Stimulated activated CD4-positive, alpha-beta T cell treated with anti-CD3 and anti-CD28 coated beads, Interleukin-12 subunit alpha, Interleukin-12 subunit beta, amount 100 ng/mL, for 48 hours (primary cell): Measurements from ENCODE around the gene NOC2L.

Experiments
- DNase-seq, 3 donors: peaks; one replicate each; pipeline ENCODE4 v3.0.0-alpha.2; 2020; ENCODE audit warnings: low read depth in 2 of 3, low spot score in 1 of 3

The NOC2L gene

GRCh38 chr1:916173-917075 lies 42.6 kb downstream of the NOC2L start:
- DNase-seq, result no peak

DNA sequence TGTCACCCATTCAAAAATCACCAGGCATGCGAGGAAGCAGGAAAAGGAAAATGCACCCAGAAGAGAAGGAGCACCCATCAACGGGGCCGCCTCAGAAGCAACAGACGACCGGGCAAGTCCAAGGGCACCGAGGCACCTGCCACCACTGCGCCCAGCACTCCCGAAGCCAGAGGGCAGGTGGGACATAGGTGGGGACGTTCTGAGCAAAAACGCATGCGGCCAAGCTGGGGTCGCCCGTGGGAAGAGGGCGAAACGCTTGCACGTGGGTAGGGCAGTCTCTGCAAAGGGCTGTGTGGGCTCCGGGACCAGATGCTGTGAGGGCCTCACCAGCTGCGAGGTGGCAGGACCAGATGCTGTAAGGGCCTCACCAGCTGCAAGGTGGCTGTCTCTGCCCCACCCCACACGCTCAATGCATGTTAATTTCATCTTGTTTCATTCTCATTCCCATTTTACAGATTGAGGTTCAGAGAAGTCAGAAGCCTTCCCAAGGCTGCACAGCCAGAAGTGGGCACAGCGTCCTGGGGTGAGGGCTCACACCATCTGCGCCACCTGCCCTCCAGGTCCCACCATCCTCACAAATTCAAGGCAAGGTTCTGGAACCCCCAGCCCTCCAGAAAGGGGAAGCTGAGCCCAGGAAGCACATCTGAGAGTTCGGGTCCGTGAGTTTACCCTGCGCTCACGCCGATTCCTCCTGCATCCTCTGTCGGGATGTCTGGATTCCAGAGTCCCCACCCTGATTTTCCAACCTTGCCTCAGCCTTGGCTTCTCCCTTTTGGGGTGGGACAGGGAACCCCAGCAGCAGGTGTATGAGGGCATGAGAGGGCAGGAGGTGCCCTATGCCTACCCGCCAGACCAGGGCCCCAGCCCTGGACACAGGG lies 43.5 kb downstream of the NOC2L start:
- no peak for DNase-seq

DNA sequence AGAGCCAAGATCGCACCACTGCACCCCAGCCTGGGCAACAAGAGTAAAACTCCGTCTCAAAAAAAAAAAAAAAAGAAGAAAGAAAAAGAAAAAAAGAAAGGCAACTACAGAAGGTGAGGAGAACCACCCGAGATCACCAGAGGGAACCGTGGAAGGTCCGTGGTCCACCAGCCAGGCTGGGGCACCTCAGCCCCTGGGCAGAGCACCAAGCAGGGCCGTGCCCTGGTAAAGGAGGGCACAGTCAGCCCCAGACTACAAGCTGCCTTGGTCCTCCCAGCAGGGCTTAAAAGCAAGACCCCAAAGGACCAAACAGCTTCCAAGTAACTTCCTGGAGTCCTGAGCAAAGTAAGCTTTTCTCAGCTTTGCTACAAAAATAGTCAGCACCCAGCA lies 44.2 kb downstream of the NOC2L start:
- no peak for DNase-seq

- no peak for DNase-seq
Observed at GRCh38 chr1:914131-914890, 44.7 kb downstream of the NOC2L start.

DNA sequence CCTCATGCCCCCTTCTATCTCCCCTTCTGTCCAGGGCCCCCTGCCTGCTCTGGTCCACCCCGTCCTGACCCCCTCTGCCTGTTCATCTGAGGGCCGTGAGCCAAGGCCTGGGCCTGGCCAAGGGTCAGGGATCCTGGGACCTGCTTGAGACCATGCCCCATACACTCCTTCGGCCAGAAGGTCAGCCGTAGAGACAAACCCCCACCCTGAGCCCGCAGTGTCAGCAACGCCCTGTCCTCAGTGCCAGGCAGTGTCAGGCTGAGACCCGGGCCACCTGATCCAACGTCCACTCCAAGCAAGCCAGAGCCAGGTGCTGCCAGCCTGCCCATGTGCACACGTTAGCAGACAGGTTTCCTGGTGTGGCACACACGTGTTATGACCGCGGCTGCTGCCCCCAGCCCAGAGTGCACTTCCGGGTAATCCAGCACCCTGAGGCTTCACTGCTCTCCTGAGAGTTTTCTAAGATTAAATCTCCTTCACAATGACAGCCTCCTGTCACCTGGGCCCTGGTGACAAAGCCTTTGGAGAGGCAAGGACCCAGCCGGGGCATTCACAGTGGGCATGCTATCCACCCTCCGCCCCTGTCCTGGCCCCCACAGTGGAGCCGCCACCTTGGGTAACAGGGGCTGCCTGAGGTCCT lies 45.4 kb downstream of the NOC2L start:
- DNase-seq, result no peak

GRCh38 chr1:912740-913301 lies 46.2 kb downstream of the NOC2L start:
- no peak for DNase-seq

- no peak for DNase-seq
Observed at GRCh38 chr1:911875-912739, 46.9 kb downstream of the NOC2L start.

DNA sequence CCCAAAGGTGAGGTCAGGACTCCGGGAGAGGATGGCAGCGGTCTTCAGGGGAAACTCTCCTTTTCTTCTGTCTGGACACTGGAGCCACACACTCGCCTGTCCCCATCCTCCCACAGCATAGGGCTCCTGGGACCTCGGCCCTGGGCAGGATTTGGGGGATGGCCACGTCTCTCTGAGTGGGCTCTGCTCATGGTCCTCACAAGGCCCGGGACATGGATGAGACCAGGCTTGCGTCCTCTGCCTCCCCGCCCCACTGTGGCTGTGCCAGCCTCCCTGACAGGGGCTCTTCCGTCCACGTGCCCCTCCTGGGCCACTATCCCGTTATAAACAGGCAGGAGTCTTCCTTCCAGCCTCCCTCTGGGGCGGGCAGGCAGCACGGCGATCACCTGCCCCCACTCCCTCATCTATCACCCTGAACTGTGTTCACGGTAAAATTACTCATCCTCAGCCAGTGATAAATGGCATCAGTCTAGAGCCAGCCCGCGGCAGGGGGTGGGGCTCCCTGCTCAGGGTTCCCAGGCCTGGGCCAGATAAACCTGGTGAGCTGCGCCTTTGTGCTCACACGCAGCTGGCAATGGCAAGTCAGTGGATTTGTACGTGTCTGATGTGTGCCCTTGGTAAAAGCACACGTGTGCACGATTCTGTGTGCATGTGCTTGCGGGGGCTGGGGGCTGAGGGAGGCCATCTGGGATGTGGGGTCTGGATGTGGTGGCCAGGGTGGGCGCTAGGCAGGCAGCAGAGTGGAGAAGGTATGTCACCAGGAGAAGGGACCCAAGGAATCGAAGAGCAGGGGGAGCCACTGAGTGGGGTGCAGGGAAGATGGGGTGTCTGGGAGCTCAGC lies 48.0 kb downstream of the NOC2L start:
- DNase-seq, result no peak

DNA sequence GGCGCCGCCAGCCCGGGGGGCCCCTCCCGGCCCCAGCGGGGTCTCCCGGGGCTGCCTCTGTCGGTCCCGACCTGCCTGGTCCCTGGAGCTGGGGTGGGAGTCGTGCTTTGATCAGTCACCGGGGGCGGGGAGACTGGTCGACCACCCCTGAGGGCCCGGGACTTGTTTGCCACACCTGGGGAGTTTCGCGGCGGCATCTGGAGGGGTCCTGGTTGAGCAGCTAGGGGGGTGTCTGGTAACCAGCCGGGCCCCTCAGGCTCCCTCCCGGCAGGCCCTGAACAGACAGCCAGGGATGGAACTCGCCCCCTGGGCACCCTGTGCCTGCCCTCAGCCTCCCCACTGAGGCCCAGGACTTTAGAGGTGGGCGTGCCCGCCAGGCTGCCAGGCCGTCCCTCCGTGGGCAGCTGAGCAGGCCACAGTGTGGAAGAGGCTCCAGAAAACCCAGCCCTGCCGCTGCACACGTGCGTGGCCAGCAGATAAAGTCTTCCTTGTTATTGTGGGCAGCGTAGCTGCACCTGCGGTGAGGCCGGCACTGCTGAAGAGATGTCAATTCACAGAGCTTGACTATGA lies 48.7 kb downstream of the NOC2L start:
- DNase-seq, result no peak

DNA sequence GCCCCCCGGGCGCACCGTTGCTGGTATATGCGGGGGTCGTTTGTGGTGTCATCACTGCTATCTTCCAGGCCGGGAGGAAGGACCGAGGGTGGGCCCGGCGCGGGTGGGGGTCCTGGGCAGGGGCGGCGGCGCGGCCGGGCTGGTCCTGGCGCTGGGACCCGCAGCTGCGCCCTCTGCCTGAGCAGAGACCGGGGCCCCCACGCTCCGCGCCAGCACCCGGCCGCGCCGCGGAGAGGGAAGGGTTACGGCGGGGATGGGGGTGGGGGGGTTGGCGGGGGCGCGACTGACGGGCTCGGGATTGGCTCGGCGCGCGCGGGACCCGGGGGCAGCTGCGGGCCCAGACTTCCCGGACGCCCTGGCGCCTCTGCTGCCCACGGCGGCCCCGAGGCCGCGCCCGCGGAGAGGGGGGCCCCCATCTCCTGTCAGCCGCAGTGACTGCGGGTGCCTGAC lies 49.2 kb downstream of the NOC2L start:
- DNase-seq, result no peak

GRCh38 chr1:908661-909060 lies 50.4 kb downstream of the NOC2L start:
- DNase-seq, result no peak

- no peak for DNase-seq
Observed at GRCh38 chr1:907611-908451, 51.2 kb downstream of the NOC2L start.

DNA sequence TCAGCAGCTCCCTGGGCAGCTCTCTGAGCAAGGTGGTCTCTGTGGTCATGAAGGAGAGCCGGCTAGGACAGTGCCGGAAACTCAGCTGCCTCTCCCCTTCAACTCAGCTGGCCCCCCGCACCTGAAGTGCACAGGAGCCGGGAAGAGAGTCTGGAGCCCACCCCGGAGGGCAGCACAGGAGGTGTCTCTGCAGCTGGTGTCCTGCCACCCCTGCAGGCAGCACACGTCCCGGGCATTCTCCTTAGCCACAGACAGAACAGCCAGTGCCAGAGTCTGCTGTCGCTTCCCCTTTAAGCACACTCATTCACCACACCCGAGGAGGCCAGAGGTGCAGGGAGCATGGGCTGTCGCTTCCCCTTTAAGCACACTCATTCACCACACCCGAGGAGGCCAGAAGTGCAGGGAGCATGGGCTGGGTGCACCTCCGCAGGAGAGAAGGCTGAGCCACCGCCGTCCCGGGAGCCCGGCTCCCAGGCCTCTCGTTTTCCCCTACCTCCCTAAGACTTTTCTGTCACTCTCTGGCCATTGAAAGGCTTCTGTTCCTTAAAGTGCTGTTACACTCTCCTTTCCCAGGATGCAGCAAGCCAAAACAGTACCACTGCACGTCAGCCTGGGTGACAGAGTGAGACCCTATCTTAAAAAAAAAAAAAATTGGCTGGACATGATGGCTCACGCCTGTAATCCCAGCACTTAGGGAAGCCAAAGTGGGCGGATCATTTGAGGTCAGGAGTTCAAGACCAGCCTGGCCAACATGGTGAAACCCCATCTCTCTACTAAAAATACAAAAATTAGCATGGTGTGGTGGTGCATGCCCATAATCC lies 52.2 kb downstream of the NOC2L start:
- DNase-seq, result no peak

DNA sequence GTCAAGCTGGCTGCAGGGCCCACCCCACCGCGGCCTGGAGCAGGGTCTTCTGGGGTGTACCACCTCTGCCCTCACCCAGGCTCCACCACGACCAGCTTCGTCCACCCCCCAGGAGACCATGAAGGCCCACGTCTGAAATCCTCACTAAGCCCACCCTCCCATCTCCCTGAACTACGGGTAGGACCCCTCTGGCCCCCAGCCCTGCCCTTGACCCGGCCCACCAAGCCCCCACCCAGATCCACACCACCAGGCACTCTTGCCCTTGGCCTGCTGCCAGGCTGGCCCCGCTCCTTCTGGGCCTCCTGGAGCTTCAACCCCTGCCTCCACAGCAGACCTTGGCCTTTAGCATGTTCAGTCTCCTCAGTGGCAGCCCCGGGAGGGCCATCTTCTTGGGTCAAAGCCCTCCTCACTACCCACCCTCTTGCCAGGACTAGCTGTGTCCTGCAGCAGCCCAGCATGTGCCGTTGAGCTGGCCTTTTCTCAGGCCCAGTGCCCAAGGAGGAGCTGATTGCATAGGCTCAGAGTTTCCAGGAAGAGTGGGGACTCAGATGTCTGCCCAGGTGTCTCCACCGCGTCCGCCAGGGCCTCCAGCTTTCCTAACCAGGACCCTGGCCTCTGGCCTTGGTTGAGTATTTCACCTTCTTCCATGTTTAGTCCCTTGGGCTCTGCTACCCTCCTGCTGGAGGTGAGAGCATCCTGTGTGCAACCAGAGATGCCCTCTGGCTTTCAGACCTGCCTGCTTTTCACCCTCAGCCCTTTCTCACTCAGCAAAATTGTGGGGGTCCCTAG lies 53.1 kb downstream of the NOC2L start:
- no peak for DNase-seq

- no peak for DNase-seq
Observed at GRCh38 chr1:905071-905749, 53.8 kb downstream of the NOC2L start.
